ENCODE measurements around the gene CACNB1.

Gene CACNB1

DNA sequence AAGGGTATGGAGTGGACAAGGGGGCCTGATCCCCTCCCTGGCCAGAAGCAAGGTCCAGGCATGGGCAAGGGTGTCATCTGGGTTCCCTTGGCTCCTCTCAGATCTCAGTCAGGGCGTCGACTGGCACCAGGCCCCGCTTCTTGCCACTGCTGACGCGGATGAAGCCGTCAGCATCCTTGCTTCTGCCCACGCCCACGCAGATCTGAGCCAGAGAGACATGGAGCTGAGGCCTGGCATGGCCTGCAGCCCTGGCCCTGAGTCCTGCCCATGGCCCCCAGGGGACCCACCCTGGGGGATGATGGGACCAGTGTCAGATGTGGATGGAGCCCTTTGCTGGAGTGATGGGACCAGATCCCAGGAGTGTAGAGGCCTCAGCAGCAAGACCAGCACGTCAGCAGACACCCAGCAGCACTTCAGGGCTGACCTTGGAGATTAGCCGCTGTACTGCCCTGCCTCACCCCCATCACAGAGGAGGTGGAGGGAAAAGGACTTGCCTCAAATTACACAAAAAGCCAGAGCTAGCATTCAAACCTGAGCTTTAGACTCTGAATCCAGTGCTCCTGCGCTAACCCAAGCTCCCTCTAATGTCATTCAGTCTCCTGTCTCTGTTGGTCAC lies 14.8 kb upstream of the CACNB1 start:
- POLR2A ChIA-PET = interaction anchor here (0.8 to 2.4 kb wide), 2 partner anchors 12 to 13 kb away, joined by 3 to 6 read pairs; partner anchors contain the start of genes RPL19 and STAC2
- CTCF ChIA-PET = interaction anchor here (0.6 to 18.9 kb wide), 2 partner anchors 28 to 157 kb away, joined by 3 to 733 read pairs; no protein-coding TSS in a partner anchor

DNA sequence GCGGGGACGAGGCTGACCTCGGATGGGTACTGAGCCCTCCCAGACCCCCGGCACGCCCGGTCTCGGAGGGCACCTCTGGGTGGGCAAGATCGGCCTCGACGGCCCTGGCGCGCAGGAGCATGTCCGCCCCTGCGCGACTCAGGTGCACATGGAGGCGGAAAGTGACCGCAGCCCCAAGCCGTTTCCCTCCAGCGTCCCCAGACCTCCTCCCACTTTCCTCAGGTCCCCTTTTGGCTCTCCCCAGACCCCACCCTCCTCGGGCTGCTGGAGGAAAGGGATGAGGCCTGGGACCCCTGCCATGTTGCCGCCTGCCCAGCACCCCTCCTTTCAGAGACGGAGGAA lies 12.6 kb upstream of the CACNB1 start:
- Histone ChIP-seq H3K36me3 (ENCODE audit: control insufficient read depth in 2 of 2, insufficient read depth in 1 of 2, low read length in 2 of 2) (peaks cover 0 to 2% of the 10 kb centered on the region in 2 experiments; a peak in 2 of 3 replicates), H3K4me3 (ENCODE audit: low read depth, low read length) (peak overlapping the region; percentile 13), H3K27ac (ENCODE audit: extremely low read depth, low read depth, low read length) (peak overlapping the region; percentile 28; the same call in 1 of the 2 replicates), H3K4me1 (ENCODE audit: control insufficient read depth, insufficient read depth, low read length) (peaks cover 16% of the 10 kb centered on the region), H3K9me3 (ENCODE audit: control insufficient read depth, insufficient read depth, low read depth, low read length) (no peaks in the 10 kb centered on the region)
- POLR2A ChIA-PET = interaction anchor here (1.8 to 2.9 kb wide), 2 partner anchors 10 to 28 kb away, joined by 5 to 22 read pairs; partner anchors contain the start of gene RPL19
- CTCF ChIA-PET = interaction anchor here (0.7 to 18.9 kb wide), 5 partner anchors 11 to 338 kb away, joined by 3 to 733 read pairs (median 4); no protein-coding TSS in a partner anchor
- TF ChIP-seq ZNF335 (tag by site-specific recombination; conservative IDR thresholded peaks at IDR 0.05) (peak; percentile 26; the same call in 1 of the 2 replicates), ZNF677 (tag by site-specific recombination; IDR thresholded peaks at IDR 0.05) (no peak), ZBTB21 (tag by site-specific recombination; IDR thresholded peaks at IDR 0.05) (peak; percentile 6; the same call in 1 of the 2 replicates), ZFHX2 (tag by site-specific recombination; conservative IDR thresholded peaks at IDR 0.05) (peak; percentile 6; the same call in 1 of the 2 replicates), ZNF423 (tag by site-specific recombination; IDR thresholded peaks at IDR 0.05) (peak; percentile 57; the same call in 1 of the 2 replicates), HIC1 (tag by site-specific recombination; IDR thresholded peaks at IDR 0.05) (peak; percentile 1; the same call in 1 of the 2 replicates), GLI2 (tag by site-specific recombination; IDR thresholded peaks at IDR 0.05; ENCODE audit: borderline replicate concordance, low read depth) (no peak)

More for the DNA sequence above, 14.8 kb upstream of the CACNB1 start:
- Histone ChIP-seq H3K4me3 (ENCODE audit: low read depth, low read length) (no peak overlapping the region), H3K27ac (ENCODE audit: extremely low read depth, low read depth, low read length) (no peak overlapping the region), H3K9me3 (ENCODE audit: control insufficient read depth, insufficient read depth, low read depth, low read length) (no peaks in the 10 kb centered on the region), H3K36me3 (ENCODE audit: control insufficient read depth in 2 of 2, insufficient read depth in 1 of 2, low read length in 2 of 2) (no peaks in the 10 kb centered on the region), H3K4me1 (ENCODE audit: control insufficient read depth, insufficient read depth, low read length) (peaks cover 16% of the 10 kb centered on the region)
- TF ChIP-seq SP7 (tag by site-specific recombination; IDR thresholded peaks at IDR 0.05) = no peak
- TF ChIP-seq ZNF335 (tag by site-specific recombination; conservative IDR thresholded peaks at IDR 0.05) = no peak
- peak; percentile 48; the same call in 1 of the 2 replicates for TF ChIP-seq GLIS2 (tag by site-specific recombination; IDR thresholded peaks at IDR 0.05)
- TF ChIP-seq, protein P1, sequence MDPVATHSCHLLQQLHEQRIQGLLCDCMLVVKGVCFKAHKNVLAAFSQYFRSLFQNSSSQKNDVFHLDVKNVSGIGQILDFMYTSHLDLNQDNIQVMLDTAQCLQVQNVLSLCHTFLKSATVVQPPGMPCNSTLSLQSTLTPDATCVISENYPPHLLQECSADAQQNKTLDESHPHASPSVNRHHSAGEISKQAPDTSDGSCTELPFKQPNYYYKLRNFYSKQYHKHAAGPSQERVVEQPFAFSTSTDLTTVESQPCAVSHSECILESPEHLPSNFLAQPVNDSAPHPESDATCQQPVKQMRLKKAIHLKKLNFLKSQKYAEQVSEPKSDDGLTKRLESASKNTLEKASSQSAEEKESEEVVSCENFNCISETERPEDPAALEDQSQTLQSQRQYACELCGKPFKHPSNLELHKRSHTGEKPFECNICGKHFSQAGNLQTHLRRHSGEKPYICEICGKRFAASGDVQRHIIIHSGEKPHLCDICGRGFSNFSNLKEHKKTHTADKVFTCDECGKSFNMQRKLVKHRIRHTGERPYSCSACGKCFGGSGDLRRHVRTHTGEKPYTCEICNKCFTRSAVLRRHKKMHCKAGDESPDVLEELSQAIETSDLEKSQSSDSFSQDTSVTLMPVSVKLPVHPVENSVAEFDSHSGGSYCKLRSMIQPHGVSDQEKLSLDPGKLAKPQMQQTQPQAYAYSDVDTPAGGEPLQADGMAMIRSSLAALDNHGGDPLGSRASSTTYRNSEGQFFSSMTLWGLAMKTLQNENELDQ (tag by site-specific recombination; IDR thresholded peaks at IDR 0.05; ENCODE audit: low read depth) = no peak
- no peak for TF ChIP-seq ZNF37A (tag by site-specific recombination; IDR thresholded peaks at IDR 0.05)
- TF ChIP-seq GLI2 (tag by site-specific recombination; IDR thresholded peaks at IDR 0.05; ENCODE audit: borderline replicate concordance, low read depth) = no peak
- TF ChIP-seq GLIS1 (tag by site-specific recombination; IDR thresholded peaks at IDR 0.05) = 0 out of 2 replicates have a peak, but pooled peaks have one; percentile 18
- 0 out of 2 replicates have a peak, but pooled peaks have one; percentile 10 for TF ChIP-seq PATZ1 (tag by site-specific recombination; IDR thresholded peaks at IDR 0.05)
- TF ChIP-seq ZBTB44 (tag by site-specific recombination; IDR thresholded peaks at IDR 0.05) = no peak

All from HEK293 (cell line).